Endothelial cell of umbilical vein (primary cell): ENCODE results near the gene SLC35A2.

Source experiments
- TF ChIP-seq, protein P1 (sequence below), 2 donors: IDR thresholded peaks; 1 replicate in 1 of 2; 2 replicates in 1 of 2; pipeline ENCODE4 v1.5.1; 2011; ENCODE audit warnings: low read length in 2 of 2, mild to moderate bottlenecking in 2 of 2, moderate library complexity in 2 of 2, control low read depth in 1 of 2, inconsistent platforms in 1 of 2, low read depth in 1 of 2; ENCODE audit not compliant: insufficient read depth in 1 of 2; ENCODE audit errors: extremely low read depth in 1 of 2
- TF ChIP-seq, protein P2 (sequence below): IDR thresholded peaks from 2 replicates; pipeline ENCODE4 v1.6.1; 2011; ENCODE audit not compliant: insufficient read depth, insufficient read length

GRCh38 chrX:48939524-48940228 lies 28.2 kb upstream of the SLC35A2 start:
- TF ChIP-seq, protein P1, sequence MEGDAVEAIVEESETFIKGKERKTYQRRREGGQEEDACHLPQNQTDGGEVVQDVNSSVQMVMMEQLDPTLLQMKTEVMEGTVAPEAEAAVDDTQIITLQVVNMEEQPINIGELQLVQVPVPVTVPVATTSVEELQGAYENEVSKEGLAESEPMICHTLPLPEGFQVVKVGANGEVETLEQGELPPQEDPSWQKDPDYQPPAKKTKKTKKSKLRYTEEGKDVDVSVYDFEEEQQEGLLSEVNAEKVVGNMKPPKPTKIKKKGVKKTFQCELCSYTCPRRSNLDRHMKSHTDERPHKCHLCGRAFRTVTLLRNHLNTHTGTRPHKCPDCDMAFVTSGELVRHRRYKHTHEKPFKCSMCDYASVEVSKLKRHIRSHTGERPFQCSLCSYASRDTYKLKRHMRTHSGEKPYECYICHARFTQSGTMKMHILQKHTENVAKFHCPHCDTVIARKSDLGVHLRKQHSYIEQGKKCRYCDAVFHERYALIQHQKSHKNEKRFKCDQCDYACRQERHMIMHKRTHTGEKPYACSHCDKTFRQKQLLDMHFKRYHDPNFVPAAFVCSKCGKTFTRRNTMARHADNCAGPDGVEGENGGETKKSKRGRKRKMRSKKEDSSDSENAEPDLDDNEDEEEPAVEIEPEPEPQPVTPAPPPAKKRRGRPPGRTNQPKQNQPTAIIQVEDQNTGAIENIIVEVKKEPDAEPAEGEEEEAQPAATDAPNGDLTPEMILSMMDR (IDR thresholded peaks at IDR 0.05; ENCODE audit: extremely low read depth in 1 of 2, insufficient read depth in 1 of 2, low read depth in 1 of 2, low read length in 2 of 2), result no peak
- TF ChIP-seq, protein P2, sequence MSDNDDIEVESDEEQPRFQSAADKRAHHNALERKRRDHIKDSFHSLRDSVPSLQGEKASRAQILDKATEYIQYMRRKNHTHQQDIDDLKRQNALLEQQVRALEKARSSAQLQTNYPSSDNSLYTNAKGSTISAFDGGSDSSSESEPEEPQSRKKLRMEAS, result no peak
